ENCODE measurements around the gene OPN1SW.

The OPN1SW gene

DNA sequence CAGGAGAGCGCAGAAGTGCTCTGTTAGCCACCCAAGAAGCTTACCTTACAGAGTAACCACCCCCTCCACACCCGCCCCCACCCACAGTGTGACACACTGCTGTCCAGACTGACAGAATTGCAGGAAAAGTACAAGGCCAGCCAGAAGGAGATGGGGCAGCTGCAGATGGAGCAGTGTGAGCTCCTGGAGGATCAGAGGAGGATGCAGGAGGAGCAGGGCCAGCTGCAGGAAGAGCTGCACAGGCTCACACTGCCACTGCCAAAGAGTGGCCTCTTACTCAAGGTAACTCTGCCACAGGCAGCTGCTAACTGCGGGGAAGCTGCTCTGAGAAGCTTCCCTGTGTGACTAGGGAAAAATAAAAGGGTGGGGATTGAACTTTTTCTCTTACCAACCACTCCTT is 33.8 kb upstream of the OPN1SW start:
- no peak overlapping the region for H3K4me3 ChIP-seq (ENCODE audit: insufficient read depth, low read depth, low read length)
- H3K36me3 ChIP-seq (ENCODE audit: control insufficient read depth, insufficient read depth, low read length): peaks cover 45% of the 10 kb centered on the region
- no peak overlapping the region for H3K27ac ChIP-seq (ENCODE audit: insufficient read depth, low read depth, low read length, poor library complexity, severe bottlenecking)
- no peaks in the 10 kb centered on the region for H3K9me3 ChIP-seq (ENCODE audit: control insufficient read depth, low read length)
- 91 to 97% methylated on average over 3 of the region's 3 CpGs for WGBS, 2 experiments
- H3K27me3 ChIP-seq (ENCODE audit: control insufficient read depth, insufficient read depth, low read length, poor library complexity, severe bottlenecking): no peaks in the 10 kb centered on the region
- H3K4me1 ChIP-seq (ENCODE audit: control insufficient read depth, insufficient read depth, low read length): peaks cover 5% of the 10 kb centered on the region

- 92 to 93% methylated on average over 8 of the region's 8 CpGs for WGBS, 2 experiments
- Histone ChIP-seq H3K27me3 (ENCODE audit: control insufficient read depth, insufficient read depth, low read length, poor library complexity, severe bottlenecking) (no peaks in the 10 kb centered on the region), H3K4me1 (ENCODE audit: control insufficient read depth, insufficient read depth, low read length) (peaks cover 5% of the 10 kb centered on the region), H3K4me3 (ENCODE audit: insufficient read depth, low read depth, low read length) (no peak overlapping the region), H3K27ac (ENCODE audit: insufficient read depth, low read depth, low read length, poor library complexity, severe bottlenecking) (no peak overlapping the region), H3K9me3 (ENCODE audit: control insufficient read depth, low read length) (no peaks in the 10 kb centered on the region), H3K36me3 (ENCODE audit: control insufficient read depth, insufficient read depth, low read length) (peaks cover 48% of the 10 kb centered on the region)
Measured at GRCh38 chr7:128807191-128807590, 31.6 kb upstream of the OPN1SW start.

DNA sequence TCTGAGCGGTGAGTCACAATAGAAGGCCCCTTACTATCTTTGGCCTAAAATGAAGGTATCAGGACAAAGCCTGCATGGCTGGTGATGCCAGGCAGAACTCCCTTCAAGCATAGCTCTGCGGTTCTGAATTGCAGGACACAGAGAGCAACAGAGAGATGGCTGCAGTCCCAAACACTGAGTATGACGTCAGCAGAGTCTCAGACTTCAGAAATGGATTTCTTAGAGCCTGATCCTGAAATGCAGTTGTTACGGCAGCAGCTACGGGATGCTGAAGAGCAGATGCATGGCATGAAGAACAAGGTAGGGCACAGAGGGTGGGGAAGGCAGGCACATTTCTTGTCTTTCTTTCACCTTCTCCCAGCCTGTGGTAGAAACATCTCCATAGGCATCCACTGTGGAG is 29.6 kb upstream of the OPN1SW start:
- no peak overlapping the region for H3K27ac ChIP-seq (ENCODE audit: insufficient read depth, low read depth, low read length, poor library complexity, severe bottlenecking)
- no peaks in the 10 kb centered on the region for H3K27me3 ChIP-seq (ENCODE audit: control insufficient read depth, insufficient read depth, low read length, poor library complexity, severe bottlenecking)
- 96% methylated on average over 5 of the region's 5 CpGs for WGBS, 2 experiments
- H3K4me1 ChIP-seq (ENCODE audit: control insufficient read depth, insufficient read depth, low read length): no peaks in the 10 kb centered on the region
- no peaks in the 10 kb centered on the region for H3K9me3 ChIP-seq (ENCODE audit: control insufficient read depth, low read length)
- no peak overlapping the region for H3K4me3 ChIP-seq (ENCODE audit: insufficient read depth, low read depth, low read length)
- H3K36me3 ChIP-seq (ENCODE audit: control insufficient read depth, insufficient read depth, low read length): peaks cover 43% of the 10 kb centered on the region

DNA sequence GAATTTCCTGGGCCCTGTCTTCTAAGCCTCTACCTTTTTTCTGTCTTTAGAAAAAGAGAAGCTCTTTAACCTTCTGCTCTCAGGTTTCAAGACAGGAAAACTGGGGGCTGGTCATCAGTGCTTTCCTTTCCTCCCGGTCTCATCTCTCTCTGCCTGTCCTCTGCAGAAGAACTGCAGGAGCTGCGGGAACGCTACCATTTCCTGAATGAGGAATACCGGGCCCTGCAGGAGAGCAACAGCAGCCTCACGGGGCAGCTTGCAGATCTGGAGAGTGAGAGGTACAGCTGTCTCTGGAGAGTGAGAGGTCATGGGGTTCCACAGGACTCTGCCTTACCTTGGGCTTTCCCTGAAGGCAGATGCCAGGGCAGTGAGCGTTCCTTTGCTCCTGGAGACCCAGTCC is 28.9 kb upstream of the OPN1SW start:
- Histone ChIP-seq H3K4me1 (ENCODE audit: control insufficient read depth, insufficient read depth, low read length) (no peaks in the 10 kb centered on the region), H3K4me3 (ENCODE audit: insufficient read depth, low read depth, low read length) (no peak overlapping the region), H3K27ac (ENCODE audit: insufficient read depth, low read depth, low read length, poor library complexity, severe bottlenecking) (no peak overlapping the region), H3K9me3 (ENCODE audit: control insufficient read depth, low read length) (no peaks in the 10 kb centered on the region), H3K36me3 (ENCODE audit: control insufficient read depth, insufficient read depth, low read length) (peaks cover 39% of the 10 kb centered on the region), H3K27me3 (ENCODE audit: control insufficient read depth, insufficient read depth, low read length, poor library complexity, severe bottlenecking) (no peaks in the 10 kb centered on the region)
- 54 to 58% methylated on average over 6 of the region's 6 CpGs for WGBS, 2 experiments

GRCh38 chr7:128801667-128802418 is 26.2 kb upstream of the OPN1SW start:
- no peak overlapping the region for H3K27ac ChIP-seq (ENCODE audit: insufficient read depth, low read depth, low read length, poor library complexity, severe bottlenecking)
- H3K27me3 ChIP-seq (ENCODE audit: control insufficient read depth, insufficient read depth, low read length, poor library complexity, severe bottlenecking): no peaks in the 10 kb centered on the region
- WGBS, 2 experiments: 100% methylated on average over 1 to 2 of the region's 2 CpGs
- no peaks in the 10 kb centered on the region for H3K4me1 ChIP-seq (ENCODE audit: control insufficient read depth, insufficient read depth, low read length)
- H3K36me3 ChIP-seq (ENCODE audit: control insufficient read depth, insufficient read depth, low read length): peaks cover 25% of the 10 kb centered on the region
- H3K9me3 ChIP-seq (ENCODE audit: control insufficient read depth, low read length): no peaks in the 10 kb centered on the region
- no peak overlapping the region for H3K4me3 ChIP-seq (ENCODE audit: insufficient read depth, low read depth, low read length)

- 95 to 96% methylated on average over 9 of the region's 9 CpGs for WGBS, 2 experiments
- no peaks in the 10 kb centered on the region for H3K27me3 ChIP-seq (ENCODE audit: control insufficient read depth, insufficient read depth, low read length, poor library complexity, severe bottlenecking)
Measured at GRCh38 chr7:128801003-128801402, 25.4 kb upstream of the OPN1SW start.

DNA sequence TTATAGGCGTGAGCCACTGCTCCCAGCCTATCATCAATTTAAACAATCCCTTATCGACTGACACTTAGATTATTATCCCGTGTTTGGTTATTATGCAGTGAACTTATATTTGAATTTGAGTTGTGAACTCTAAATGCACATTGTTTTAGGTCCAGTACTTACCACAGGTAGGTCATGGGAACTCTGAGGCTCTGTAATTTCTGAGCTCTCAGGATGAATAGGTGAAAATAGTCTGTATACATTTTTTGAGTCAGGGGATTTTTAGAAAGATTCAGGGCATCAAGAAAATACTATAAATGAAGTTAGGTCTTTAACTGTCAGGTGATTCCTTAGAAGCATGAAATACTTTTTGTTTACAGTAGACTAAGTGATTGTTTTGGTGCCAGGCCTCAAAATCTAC is 25.0 kb upstream of the OPN1SW start:
- Histone ChIP-seq H3K4me3 (ENCODE audit: insufficient read depth, low read depth, low read length) (no peak overlapping the region), H3K9me3 (ENCODE audit: control insufficient read depth, low read length) (no peaks in the 10 kb centered on the region), H3K4me1 (ENCODE audit: control insufficient read depth, insufficient read depth, low read length) (no peaks in the 10 kb centered on the region), H3K27ac (ENCODE audit: insufficient read depth, low read depth, low read length, poor library complexity, severe bottlenecking) (no peak overlapping the region), H3K36me3 (ENCODE audit: control insufficient read depth, insufficient read depth, low read length) (peaks cover 16% of the 10 kb centered on the region), H3K27me3 (ENCODE audit: control insufficient read depth, insufficient read depth, low read length, poor library complexity, severe bottlenecking) (no peaks in the 10 kb centered on the region)
- WGBS, 2 experiments: 96 to 97% methylated on average over 3 of the region's 3 CpGs

More at GRCh38 chr7:128801003-128801402, 25.4 kb upstream of the OPN1SW start:
- Histone ChIP-seq H3K36me3 (ENCODE audit: control insufficient read depth, insufficient read depth, low read length) (peaks cover 20% of the 10 kb centered on the region), H3K9me3 (ENCODE audit: control insufficient read depth, low read length) (no peaks in the 10 kb centered on the region), H3K4me3 (ENCODE audit: insufficient read depth, low read depth, low read length) (no peak overlapping the region), H3K4me1 (ENCODE audit: control insufficient read depth, insufficient read depth, low read length) (no peaks in the 10 kb centered on the region), H3K27ac (ENCODE audit: insufficient read depth, low read depth, low read length, poor library complexity, severe bottlenecking) (no peak overlapping the region)

GRCh38 chr7:128799451-128799850 is 23.9 kb upstream of the OPN1SW start:
- no peak overlapping the region for H3K27ac ChIP-seq (ENCODE audit: insufficient read depth, low read depth, low read length, poor library complexity, severe bottlenecking)
- no peaks in the 10 kb centered on the region for H3K27me3 ChIP-seq (ENCODE audit: control insufficient read depth, insufficient read depth, low read length, poor library complexity, severe bottlenecking)
- peaks cover 6% of the 10 kb centered on the region for H3K36me3 ChIP-seq (ENCODE audit: control insufficient read depth, insufficient read depth, low read length)
- WGBS, 2 experiments: 95 to 96% methylated on average over 2 of the region's 2 CpGs
- no peak overlapping the region for H3K4me3 ChIP-seq (ENCODE audit: insufficient read depth, low read depth, low read length)
- H3K9me3 ChIP-seq (ENCODE audit: control insufficient read depth, low read length): no peaks in the 10 kb centered on the region
- H3K4me1 ChIP-seq (ENCODE audit: control insufficient read depth, insufficient read depth, low read length): peaks cover 11% of the 10 kb centered on the region

- Histone ChIP-seq H3K4me3 (ENCODE audit: insufficient read depth, low read depth, low read length) (no peak overlapping the region), H3K27ac (ENCODE audit: insufficient read depth, low read depth, low read length, poor library complexity, severe bottlenecking) (no peak overlapping the region), H3K4me1 (ENCODE audit: control insufficient read depth, insufficient read depth, low read length) (peaks cover 24% of the 10 kb centered on the region), H3K9me3 (ENCODE audit: control insufficient read depth, low read length) (no peaks in the 10 kb centered on the region), H3K27me3 (ENCODE audit: control insufficient read depth, insufficient read depth, low read length, poor library complexity, severe bottlenecking) (no peaks in the 10 kb centered on the region), H3K36me3 (ENCODE audit: control insufficient read depth, insufficient read depth, low read length) (peaks cover 3% of the 10 kb centered on the region)
- WGBS, 2 experiments: 94 to 95% methylated on average over 4 of the region's 5 CpGs
Measured at GRCh38 chr7:128796327-128796726, 20.7 kb upstream of the OPN1SW start.

- Histone ChIP-seq H3K36me3 (ENCODE audit: control insufficient read depth, insufficient read depth, low read length) (no peaks in the 10 kb centered on the region), H3K4me3 (ENCODE audit: insufficient read depth, low read depth, low read length) (peak overlapping the region; percentile 9), H3K27ac (ENCODE audit: insufficient read depth, low read depth, low read length, poor library complexity, severe bottlenecking) (peak overlapping the region; percentile 71), H3K4me1 (ENCODE audit: control insufficient read depth, insufficient read depth, low read length) (peaks cover 24% of the 10 kb centered on the region), H3K9me3 (ENCODE audit: control insufficient read depth, low read length) (no peaks in the 10 kb centered on the region), H3K27me3 (ENCODE audit: control insufficient read depth, insufficient read depth, low read length, poor library complexity, severe bottlenecking) (peaks cover 4% of the 10 kb centered on the region)
- WGBS, 2 experiments: 39 to 42% methylated on average over 4 of the region's 4 CpGs
Measured at GRCh38 chr7:128795129-128795528, 19.5 kb upstream of the OPN1SW start.
